ENCODE measurements around the gene NTN1. TPM values are rescaled to one million over a fixed set of nuclear protein-coding genes. Genes with fewer than 3 reads are reported as not detected.

Gene NTN1
- polyA plus RNA-seq, 1 experiment: 0.06 TPM

- Histone ChIP-seq H3K4me3 (ENCODE audit: low read depth, low read length) (no peak overlapping the region), H3K27me3 (ENCODE audit: control insufficient read depth, insufficient read depth, low read length) (no peaks in the 10 kb centered on the region), H3K36me3 (ENCODE audit: control insufficient read depth, insufficient read depth, low read length) (no peaks in the 10 kb centered on the region)
- POLR2A ChIA-PET: no interaction called here
- no peak for DNase-seq (ENCODE audit: low read depth)
- CTCF ChIA-PET: no interaction called here
- TF ChIP-seq, protein P1, sequence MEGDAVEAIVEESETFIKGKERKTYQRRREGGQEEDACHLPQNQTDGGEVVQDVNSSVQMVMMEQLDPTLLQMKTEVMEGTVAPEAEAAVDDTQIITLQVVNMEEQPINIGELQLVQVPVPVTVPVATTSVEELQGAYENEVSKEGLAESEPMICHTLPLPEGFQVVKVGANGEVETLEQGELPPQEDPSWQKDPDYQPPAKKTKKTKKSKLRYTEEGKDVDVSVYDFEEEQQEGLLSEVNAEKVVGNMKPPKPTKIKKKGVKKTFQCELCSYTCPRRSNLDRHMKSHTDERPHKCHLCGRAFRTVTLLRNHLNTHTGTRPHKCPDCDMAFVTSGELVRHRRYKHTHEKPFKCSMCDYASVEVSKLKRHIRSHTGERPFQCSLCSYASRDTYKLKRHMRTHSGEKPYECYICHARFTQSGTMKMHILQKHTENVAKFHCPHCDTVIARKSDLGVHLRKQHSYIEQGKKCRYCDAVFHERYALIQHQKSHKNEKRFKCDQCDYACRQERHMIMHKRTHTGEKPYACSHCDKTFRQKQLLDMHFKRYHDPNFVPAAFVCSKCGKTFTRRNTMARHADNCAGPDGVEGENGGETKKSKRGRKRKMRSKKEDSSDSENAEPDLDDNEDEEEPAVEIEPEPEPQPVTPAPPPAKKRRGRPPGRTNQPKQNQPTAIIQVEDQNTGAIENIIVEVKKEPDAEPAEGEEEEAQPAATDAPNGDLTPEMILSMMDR (IDR thresholded peaks at IDR 0.05; ENCODE audit: insufficient read depth, low read depth, low read length): no peak
Measured at GRCh38 chr17:9203771-9204425, 182.6 kb downstream of the NTN1 start.

- ChIA-PET CTCF (interaction anchor here (1.1 to 1.4 kb wide), 2 partner anchors 12 to 310 kb away, joined by 3 read pairs; no protein-coding TSS in a partner anchor), POLR2A (no interaction called here)
- no peak overlapping the region for H3K4me3 ChIP-seq (ENCODE audit: low read depth, low read length)
- no peak for DNase-seq (ENCODE audit: low read depth)
- H3K36me3 ChIP-seq (ENCODE audit: control insufficient read depth, insufficient read depth, low read length): no peaks in the 10 kb centered on the region
- H3K27me3 ChIP-seq (ENCODE audit: control insufficient read depth, insufficient read depth, low read length): no peaks in the 10 kb centered on the region
- TF ChIP-seq, protein P1 (IDR thresholded peaks at IDR 0.05; ENCODE audit: insufficient read depth, low read depth, low read length): no peak
Measured at GRCh38 chr17:9204637-9205329, 183.5 kb downstream of the NTN1 start.

- Histone ChIP-seq H3K27me3 (ENCODE audit: control insufficient read depth, insufficient read depth, low read length) (no peaks in the 10 kb centered on the region), H3K4me3 (ENCODE audit: low read depth, low read length) (no peak overlapping the region), H3K36me3 (ENCODE audit: control insufficient read depth, insufficient read depth, low read length) (no peaks in the 10 kb centered on the region)
- ChIA-PET POLR2A (no interaction called here), CTCF (interaction anchor here (1.0 to 1.4 kb wide), 3 partner anchors 13 to 309 kb away, joined by 3 read pairs; no protein-coding TSS in a partner anchor)
- no peak for DNase-seq (ENCODE audit: low read depth)
- TF ChIP-seq, protein P1 (IDR thresholded peaks at IDR 0.05; ENCODE audit: insufficient read depth, low read depth, low read length): no peak
Measured at GRCh38 chr17:9205520-9206409, 184.5 kb downstream of the NTN1 start.

DNA sequence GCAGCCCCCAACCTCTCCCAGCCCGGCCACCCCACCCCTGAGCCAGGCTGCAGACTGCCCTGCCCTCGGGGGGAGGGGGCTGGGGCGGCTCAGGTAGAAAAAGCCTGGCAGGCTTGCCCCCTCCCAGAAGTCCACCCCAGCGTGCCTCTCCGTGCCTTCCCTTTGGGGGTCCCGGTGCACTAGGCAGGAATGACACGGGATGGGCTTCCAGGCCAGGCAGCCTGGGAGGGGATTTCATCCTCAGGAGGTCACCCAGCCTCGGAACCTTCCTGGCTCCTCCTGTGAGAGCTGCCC lies 185.0 kb downstream of the NTN1 start:
- no peaks in the 10 kb centered on the region for H3K36me3 ChIP-seq (ENCODE audit: control insufficient read depth, insufficient read depth, low read length)
- DNase-seq (ENCODE audit: low read depth): no peak
- ChIA-PET CTCF (interaction anchor here (1.0 to 1.4 kb wide), 2 partner anchors 13 to 14 kb away, joined by 3 read pairs; no protein-coding TSS in a partner anchor), POLR2A (no interaction called here)
- TF ChIP-seq, protein P1 (IDR thresholded peaks at IDR 0.05; ENCODE audit: insufficient read depth, low read depth, low read length): no peak
- no peaks in the 10 kb centered on the region for H3K27me3 ChIP-seq (ENCODE audit: control insufficient read depth, insufficient read depth, low read length)
- H3K4me3 ChIP-seq (ENCODE audit: low read depth, low read length): no peak overlapping the region

Data from BJ (cell line).